Measurements from ENCODE around the gene GFAP.
A peak's percentile ranks its signal among the peaks of the same experiment; 100 is the strongest.

The GFAP gene

GRCh38 chr17:44879376-44879775 is 35.9 kb downstream of the GFAP start:
- no peak for DNase-seq (ENCODE audit: low spot score)
- in situ Hi-C loops (cut with MboI; ENCODE audit: low pct_unique_long_range_greater_than_20kb, low sequenced_read_pairs, unreplicated experiment): no loop called here
- no peak for TF ChIP-seq CTCF (IDR thresholded peaks at IDR 0.05; ENCODE audit: extremely low read depth, insufficient read depth, missing control alignments)

- peak; percentile 57 for TF ChIP-seq CTCF (IDR thresholded peaks at IDR 0.05; ENCODE audit: extremely low read depth, insufficient read depth, missing control alignments)
- in situ Hi-C loops (cut with MboI; ENCODE audit: low pct_unique_long_range_greater_than_20kb, low sequenced_read_pairs, unreplicated experiment): no loop called here
- DNase-seq (ENCODE audit: low spot score): peak; percentile 43
Measured at GRCh38 chr17:44878627-44879221, 36.6 kb downstream of the GFAP start.

- in situ Hi-C loops (cut with MboI; ENCODE audit: low pct_unique_long_range_greater_than_20kb, low sequenced_read_pairs, unreplicated experiment): no loop called here
- TF ChIP-seq CTCF (IDR thresholded peaks at IDR 0.05; ENCODE audit: extremely low read depth, insufficient read depth, missing control alignments): no peak
- DNase-seq (ENCODE audit: low spot score): no peak
Measured at GRCh38 chr17:44877121-44877520, 38.2 kb downstream of the GFAP start.

GRCh38 chr17:44875761-44876160 is 39.5 kb downstream of the GFAP start:
- no peak for TF ChIP-seq CTCF (IDR thresholded peaks at IDR 0.05; ENCODE audit: extremely low read depth, insufficient read depth, missing control alignments)
- in situ Hi-C loops (cut with MboI; ENCODE audit: low pct_unique_long_range_greater_than_20kb, low sequenced_read_pairs, unreplicated experiment): no loop called here
- DNase-seq (ENCODE audit: low spot score): no peak

GRCh38 chr17:44872131-44872768 is 43.0 kb downstream of the GFAP start:
- in situ Hi-C loops (cut with MboI; ENCODE audit: low pct_unique_long_range_greater_than_20kb, low sequenced_read_pairs, unreplicated experiment): loop anchor here (25.0 kb wide), 1 partner anchor 335 kb away; no protein-coding TSS in a partner anchor
- DNase-seq (ENCODE audit: low spot score): no peak
- TF ChIP-seq CTCF (IDR thresholded peaks at IDR 0.05; ENCODE audit: extremely low read depth, insufficient read depth, missing control alignments): no peak

GRCh38 chr17:44871556-44871955 is 43.7 kb downstream of the GFAP start:
- no peak for TF ChIP-seq CTCF (IDR thresholded peaks at IDR 0.05; ENCODE audit: extremely low read depth, insufficient read depth, missing control alignments)
- in situ Hi-C loops (cut with MboI; ENCODE audit: low pct_unique_long_range_greater_than_20kb, low sequenced_read_pairs, unreplicated experiment): loop anchor here (25.0 kb wide), 1 partner anchor 334 kb away; no protein-coding TSS in a partner anchor
- DNase-seq (ENCODE audit: low spot score): no peak
